ENCODE measurements around the gene INTS11.

INTS11 gene

DNA sequence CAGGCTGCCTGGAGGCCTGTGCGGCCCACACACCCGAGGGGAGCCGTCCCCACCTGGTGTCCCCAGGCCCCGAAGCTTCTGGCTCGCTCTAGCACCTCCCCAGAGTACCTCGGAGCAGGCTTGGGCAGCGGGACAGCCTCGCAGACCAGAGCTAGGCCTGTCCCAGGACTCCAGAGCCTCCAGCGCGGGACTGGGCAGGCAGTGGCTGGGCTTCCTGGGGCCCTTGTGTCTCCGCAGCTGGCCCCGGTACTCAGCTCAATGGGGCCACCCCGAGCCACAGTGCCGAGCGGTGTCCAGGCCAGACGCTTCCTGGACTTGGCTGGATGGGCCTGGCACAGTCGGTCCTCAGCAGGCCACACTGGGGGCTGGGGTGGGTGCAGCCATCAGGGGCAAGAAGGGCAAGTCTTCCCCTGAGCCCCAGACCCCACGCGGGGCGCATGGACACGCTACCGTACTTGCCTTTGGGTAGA is 39.3 kb downstream of the INTS11 start:
- DNase-seq (ENCODE audit: low spot score): no peak

DNA sequence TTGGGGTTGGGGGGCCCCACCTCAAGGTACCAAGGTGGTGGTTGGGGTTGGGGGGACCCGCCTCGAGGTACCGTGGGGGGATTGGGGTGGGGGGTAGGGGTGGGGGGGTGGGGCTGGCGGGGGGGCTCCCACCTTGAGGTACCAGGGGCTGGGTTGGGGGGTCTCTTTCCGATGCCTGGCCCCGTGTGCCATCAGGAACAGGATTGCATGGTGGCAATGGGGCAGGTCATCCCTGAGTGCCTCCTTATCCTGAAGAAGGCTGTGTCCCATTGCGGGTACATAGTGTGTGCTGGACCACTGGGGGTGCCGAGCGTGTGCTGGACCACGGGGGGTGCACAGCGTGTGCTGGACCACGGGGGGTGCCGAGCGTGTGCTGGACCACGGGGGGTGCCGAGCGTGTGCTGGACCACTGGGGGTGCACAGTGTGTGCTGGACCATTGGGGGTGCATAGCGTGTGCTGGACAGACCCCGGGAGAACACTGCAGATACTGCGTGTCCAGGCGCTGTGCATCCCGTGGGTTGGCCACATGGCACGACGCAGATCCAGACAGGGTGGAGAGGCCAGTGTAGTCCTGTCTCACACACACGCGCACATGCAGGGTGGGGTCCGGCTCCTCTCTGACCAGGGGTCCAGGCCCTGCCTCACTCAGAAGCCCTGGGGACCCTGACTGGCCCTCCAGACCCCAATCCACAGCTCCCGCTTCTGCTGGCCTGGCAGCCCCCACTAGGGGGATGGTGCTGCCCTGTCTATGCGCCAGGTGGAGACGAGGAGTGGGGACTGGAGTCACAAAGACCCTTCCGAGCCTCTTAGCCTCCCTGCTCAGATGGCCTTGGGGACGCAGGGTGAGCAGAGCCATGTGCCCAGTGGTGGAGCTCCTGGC is 40.0 kb downstream of the INTS11 start:
- DNase-seq (ENCODE audit: low spot score): no peak

- DNase-seq (ENCODE audit: low spot score): no peak
Measured at GRCh38 chr1:1283821-1284220, 40.6 kb downstream of the INTS11 start.

- DNase-seq (ENCODE audit: low spot score): no peak
Measured at GRCh38 chr1:1282998-1283397, 41.5 kb downstream of the INTS11 start.

GRCh38 chr1:1281533-1282321 is 42.7 kb downstream of the INTS11 start:
- no peak for DNase-seq (ENCODE audit: low spot score)

DNA sequence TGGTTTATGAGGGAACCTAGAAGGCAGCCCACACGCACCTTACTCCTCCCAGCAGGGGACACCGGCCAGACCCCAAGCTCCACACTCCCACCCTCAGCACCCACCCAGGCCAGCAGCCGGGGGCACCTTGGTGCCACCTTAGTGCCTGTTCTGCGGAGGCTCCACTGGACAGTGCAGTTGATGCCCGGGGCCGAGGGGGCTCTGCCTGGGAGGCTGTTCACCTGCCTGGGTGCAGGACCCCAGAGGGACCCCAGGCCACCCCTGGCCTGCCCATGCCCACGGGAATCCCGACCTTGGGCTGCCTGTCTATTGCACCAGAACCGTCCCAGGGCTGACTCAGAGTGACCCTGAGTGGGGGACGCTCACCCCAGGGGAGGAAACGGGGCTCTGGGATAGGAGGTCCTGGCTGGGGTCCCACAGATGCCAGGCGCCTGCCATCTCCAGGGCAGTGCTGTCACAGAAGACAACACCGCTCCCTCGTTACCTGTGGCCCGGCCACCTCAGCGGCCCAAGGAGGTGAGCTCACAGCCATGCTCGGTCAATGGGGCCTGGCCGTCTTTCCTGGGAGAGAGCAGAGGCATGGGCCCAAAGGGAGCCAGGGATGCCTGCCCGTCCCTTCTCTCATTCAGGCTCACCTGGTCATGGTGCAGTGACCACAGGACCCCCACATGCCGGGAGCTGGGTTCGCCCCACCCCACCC is 43.5 kb downstream of the INTS11 start:
- DNase-seq (ENCODE audit: low spot score): no peak

DNA sequence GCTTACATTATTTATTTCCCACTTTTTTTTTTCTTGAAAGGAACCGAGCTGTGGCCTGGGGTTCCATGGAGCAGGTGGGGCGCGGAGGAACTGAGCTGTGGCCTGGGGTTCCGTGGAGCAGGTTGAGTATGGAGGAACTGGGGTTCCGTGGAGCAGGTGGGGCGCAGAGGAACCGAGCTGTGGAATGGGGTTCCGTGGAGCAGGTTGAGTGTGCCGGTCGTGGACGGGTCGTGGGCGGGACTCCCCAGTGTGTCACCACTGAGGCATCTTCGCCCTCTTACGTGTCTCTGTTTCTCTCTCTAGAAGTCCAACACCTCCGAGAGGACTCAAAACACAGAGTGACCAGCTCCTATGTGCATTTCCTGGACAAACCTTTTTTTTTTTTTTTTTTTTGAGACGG is 45.4 kb downstream of the INTS11 start:
- DNase-seq (ENCODE audit: low spot score): no peak

- no peak for DNase-seq (ENCODE audit: low spot score)
Measured at GRCh38 chr1:1278620-1279019, 45.8 kb downstream of the INTS11 start.

DNA sequence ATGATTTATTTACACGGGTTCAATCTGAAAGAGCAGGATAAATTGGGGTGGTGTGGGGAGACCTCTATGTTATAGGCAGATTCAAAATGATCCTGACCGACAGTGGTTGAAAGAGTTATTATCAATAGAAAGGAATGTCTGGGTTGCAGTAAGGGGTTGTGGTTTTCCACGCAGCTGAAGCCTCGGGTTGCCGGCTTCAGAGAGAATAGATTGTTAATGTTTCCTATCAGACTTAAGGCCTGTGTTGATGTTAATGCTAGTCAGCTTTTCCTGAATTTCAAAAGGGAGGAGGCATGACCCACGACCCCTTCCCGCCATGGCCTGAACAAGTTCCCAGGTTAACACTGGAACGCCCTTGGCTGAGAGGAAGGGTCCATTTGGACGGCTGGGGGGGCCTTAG is 48.6 kb downstream of the INTS11 start:
- no peak for DNase-seq (ENCODE audit: low spot score)

DNA sequence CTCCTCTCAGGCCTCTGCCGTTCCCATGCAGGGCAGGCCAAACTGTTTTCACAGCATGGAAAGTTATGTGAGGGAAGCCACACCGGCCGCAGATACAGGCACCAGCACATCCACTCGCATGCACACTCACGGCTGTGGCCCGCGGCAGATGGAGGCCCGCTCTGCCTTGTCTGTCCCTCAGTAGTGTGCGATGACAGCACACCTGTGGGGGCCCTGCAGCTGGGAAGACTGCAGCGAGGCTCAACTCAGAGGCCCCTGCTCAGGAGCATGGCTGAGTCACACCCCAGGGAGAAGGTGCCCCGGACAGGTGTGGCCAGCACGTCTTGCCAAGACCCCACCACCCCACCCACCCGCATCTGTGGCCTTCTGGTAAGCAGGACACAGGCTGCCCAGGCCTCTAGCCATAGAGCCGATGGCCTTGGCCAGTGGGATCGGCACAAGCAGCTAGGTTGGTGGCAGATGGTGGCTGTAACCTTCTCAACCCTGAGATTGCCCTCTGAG is 49.5 kb downstream of the INTS11 start:
- DNase-seq (ENCODE audit: low spot score): no peak

DNA sequence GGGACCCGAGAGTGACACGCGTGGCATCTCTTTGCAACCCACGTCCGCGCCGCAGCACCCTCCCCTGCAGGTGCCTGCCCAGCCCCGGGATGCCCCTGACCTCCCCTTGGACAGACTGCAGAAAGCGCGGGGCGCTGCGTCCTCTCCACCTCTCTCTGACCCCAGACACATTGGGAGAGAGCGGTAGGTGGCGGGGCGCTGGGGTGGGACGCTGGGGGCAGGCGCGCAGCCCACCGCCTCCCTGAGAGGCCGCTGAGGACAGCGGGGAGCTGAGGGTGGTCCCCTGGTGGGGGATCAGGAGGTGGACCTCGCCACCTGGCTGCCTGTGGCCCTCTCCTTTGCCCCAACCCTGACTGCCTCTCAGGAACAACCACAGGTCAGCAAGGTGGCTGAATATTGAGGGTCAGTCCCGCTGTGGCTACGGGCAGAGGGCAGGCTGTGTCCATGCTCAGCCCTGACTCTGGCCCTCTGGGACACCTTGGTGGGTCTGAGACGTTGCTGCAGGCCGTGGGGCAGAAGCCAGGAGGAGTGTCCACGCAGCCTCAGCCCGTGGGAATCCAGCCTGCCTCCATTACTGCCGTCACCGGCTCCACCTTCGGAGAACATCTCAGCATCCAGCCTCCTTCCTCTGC is 50.0 kb downstream of the INTS11 start:
- DNase-seq (ENCODE audit: low spot score): no peak

- DNase-seq (ENCODE audit: low spot score): peak; percentile 96
Measured at GRCh38 chr1:1273512-1274298, 50.8 kb downstream of the INTS11 start, which contains the start of gene UBE2J2. Gene UBE2J2 (minus strand): TSS chr1:1273854. CDS start chr1:1267992, 5,862 bp downstream.

GRCh38 chr1:1273209-1273511 is 51.3 kb downstream of the INTS11 start:
- DNase-seq (ENCODE audit: low spot score): no peak

- no peak for DNase-seq (ENCODE audit: low spot score)
Measured at GRCh38 chr1:1272341-1273208, 51.9 kb downstream of the INTS11 start.

GRCh38 chr1:1270813-1271212 is 53.6 kb downstream of the INTS11 start:
- DNase-seq (ENCODE audit: low spot score): no peak

- no peak for DNase-seq (ENCODE audit: low spot score)
Measured at GRCh38 chr1:1268284-1268682, 56.2 kb downstream of the INTS11 start.

- DNase-seq (ENCODE audit: low spot score): no peak
Measured at GRCh38 chr1:1267488-1268283, 56.8 kb downstream of the INTS11 start.

GRCh38 chr1:1264868-1265272 is 59.6 kb downstream of the INTS11 start:
- DNase-seq (ENCODE audit: low spot score): no peak

DNA sequence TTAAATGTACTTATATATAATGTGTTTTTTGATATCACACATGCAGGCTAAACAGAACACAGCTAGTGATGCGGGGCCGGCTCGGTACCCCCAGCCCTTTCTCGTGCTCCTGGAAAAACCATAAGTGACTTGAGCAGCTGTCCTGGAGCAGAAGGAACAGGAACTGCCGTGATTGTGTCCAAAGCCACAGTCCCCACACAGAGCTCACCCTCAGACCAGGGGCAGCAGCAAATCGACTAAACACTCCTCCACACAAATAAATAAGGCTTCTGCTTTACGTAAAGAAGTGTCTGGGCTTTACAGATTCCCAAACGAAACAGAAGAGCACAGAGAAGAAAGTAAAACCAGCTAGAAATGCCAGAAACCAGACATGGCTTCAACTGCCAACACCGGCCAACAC is 60.4 kb downstream of the INTS11 start:
- no peak for DNase-seq (ENCODE audit: low spot score)

Data from Ammon's horn (tissue), 1 donor.